ENCODE results near the gene GPR107.

GRCh38 chr9:130182381-130182909, 128.7 kb downstream of the GPR107 start:
- TF ChIP-seq CTCF (IDR thresholded peaks at IDR 0.05): no peak
- TF ChIP-seq POLR2AphosphoS5 (IDR thresholded peaks at IDR 0.05): no peak
- TF ChIP-seq POLR2A (IDR thresholded peaks at IDR 0.05): no peak
- TF ChIP-seq EP300 (IDR thresholded peaks at IDR 0.05): no peak
